Right atrium auricular region (tissue), 2 donors: ENCODE results near the gene EFCAB6. TPM values are rescaled to one million over a fixed set of nuclear protein-coding genes. Genes with fewer than 3 reads are reported as not detected.

Source experiments
- DNase-seq: peaks from one replicate; pipeline ENCODE4 v3.0.0-alpha.2; 2019; ENCODE audit warnings: low spot score
- H3K27ac ChIP-seq, 2 donors: fragments of 200-600 bp; sonication (generic); 1 replicate in 1 of 2; 2 replicates in 1 of 2; pipeline ENCODE4 v1.5.1; 2016 to 2019
- H3K27me3 ChIP-seq, 2 donors: fragments of 200-600 bp; sonication (generic); one replicate each; pipeline versions ENCODE4 v1.5.1 to v1.6.0; 2017 to 2019
- H3K36me3 ChIP-seq: fragments of 200-600 bp; sonication (generic); one replicate; pipeline ENCODE4 v1.5.1; 2016
- H3K4me1 ChIP-seq, 2 donors: fragments of 200-600 bp; sonication (generic); one replicate each; pipeline versions ENCODE4 v1.5.1 to v1.6.0; 2017 to 2019
- H3K4me3 ChIP-seq, 2 donors: fragments of 200-600 bp; sonication (generic); 1 replicate in 1 of 2; 2 replicates in 1 of 2; pipeline ENCODE4 v1.5.1; 2017 to 2019; ENCODE audit warnings: mild to moderate bottlenecking in 1 of 2, moderate library complexity in 1 of 2
- H3K9me3 ChIP-seq, 2 donors: fragments of 200-600 bp; sonication (generic); one replicate each; pipeline ENCODE4 v1.5.1; 2019
- CTCF ChIP-seq, 2 donors: fragments of 200-600 bp; sonication (generic); IDR thresholded peaks; one replicate each; pipeline ENCODE4 v1.5.1; 2019; ENCODE audit warnings: antibody characterized with exemption in 2 of 2
- total RNA-seq, 2 donors: library from RNA; depleted of rRNA; stranded (reverse); fragments of >200 nt; gene quantifications; one replicate each; pipeline ENCODE4 v1.1.0, GENCODE V29; 2016

The EFCAB6 gene
- total RNA-seq, 2 donors from 2014 or later = 1.5 TPM

- Histone ChIP-seq H3K27ac (no peak overlapping the region), H3K4me1 (no peaks in the 10 kb centered on the region), H3K9me3 (no peaks in the 10 kb centered on the region), H3K36me3 (no peaks in the 10 kb centered on the region), H3K27me3 (no peaks in the 10 kb centered on the region), H3K4me3 (no peak overlapping the region)
- TF ChIP-seq CTCF (IDR thresholded peaks at IDR 0.05) = no peak
- DNase-seq = no peak
These were observed 327.9 kb downstream of the EFCAB6 start for GRCh38 chr22:43484227-43484626.

DNA sequence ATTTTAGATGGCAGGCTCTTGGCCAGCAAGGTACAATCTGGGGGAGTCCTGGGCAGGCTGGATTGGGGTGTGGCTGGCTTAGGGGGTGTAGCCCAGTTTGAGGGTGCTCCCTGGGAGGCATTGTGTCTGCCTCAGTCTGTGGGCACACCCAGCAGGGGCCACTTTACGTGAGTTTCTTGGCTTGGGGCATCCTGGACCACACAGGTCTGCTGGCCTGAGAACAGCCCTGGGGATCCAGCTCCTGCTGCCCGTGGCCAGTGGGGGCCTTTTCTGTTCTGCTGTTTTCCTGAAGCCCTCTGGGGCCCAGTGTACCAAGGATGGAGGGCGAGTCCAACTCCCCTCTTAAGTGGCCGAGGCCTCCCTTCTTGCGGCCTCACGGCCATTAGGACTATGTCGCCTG is 328.4 kb downstream of the EFCAB6 start:
- Histone ChIP-seq H3K27me3 (no peaks in the 10 kb centered on the region), H3K27ac (no peak overlapping the region), H3K36me3 (no peaks in the 10 kb centered on the region), H3K4me1 (no peaks in the 10 kb centered on the region), H3K9me3 (no peaks in the 10 kb centered on the region), H3K4me3 (no peak overlapping the region)
- no peak for TF ChIP-seq CTCF (IDR thresholded peaks at IDR 0.05)
- no peak for DNase-seq

GRCh38 chr22:43483266-43483665 is 328.8 kb downstream of the EFCAB6 start:
- H3K4me1 ChIP-seq = no peaks in the 10 kb centered on the region
- H3K27ac ChIP-seq = no peak overlapping the region
- H3K9me3 ChIP-seq = no peaks in the 10 kb centered on the region
- H3K36me3 ChIP-seq = no peaks in the 10 kb centered on the region
- no peak for DNase-seq
- no peaks in the 10 kb centered on the region for H3K27me3 ChIP-seq
- no peak for TF ChIP-seq CTCF (IDR thresholded peaks at IDR 0.05)
- no peak overlapping the region for H3K4me3 ChIP-seq

DNA sequence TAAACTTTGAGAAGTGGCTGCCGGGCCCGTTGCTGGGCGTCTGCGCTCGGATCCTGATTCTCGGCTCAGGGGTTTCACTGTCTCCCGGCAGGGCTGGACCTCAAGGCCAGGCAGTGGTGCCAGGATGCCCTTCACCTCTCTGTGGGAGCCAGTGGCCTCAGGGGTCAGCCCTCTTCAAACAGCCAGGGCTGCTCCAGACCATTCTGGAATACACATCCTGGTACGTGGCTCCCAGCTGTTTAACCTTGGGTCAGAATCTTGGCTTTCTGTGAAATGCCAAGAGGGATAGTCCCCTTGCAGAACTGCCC is 329.8 kb downstream of the EFCAB6 start:
- no peak overlapping the region for H3K27ac ChIP-seq
- H3K27me3 ChIP-seq = no peaks in the 10 kb centered on the region
- H3K4me1 ChIP-seq = no peaks in the 10 kb centered on the region
- H3K4me3 ChIP-seq = no peak overlapping the region
- no peaks in the 10 kb centered on the region for H3K9me3 ChIP-seq
- no peak for DNase-seq
- no peak for TF ChIP-seq CTCF (IDR thresholded peaks at IDR 0.05)
- H3K36me3 ChIP-seq = no peaks in the 10 kb centered on the region

- no peak for TF ChIP-seq CTCF (IDR thresholded peaks at IDR 0.05)
- no peak overlapping the region for H3K4me3 ChIP-seq
- DNase-seq = no peak
- H3K9me3 ChIP-seq = no peaks in the 10 kb centered on the region
- no peaks in the 10 kb centered on the region for H3K36me3 ChIP-seq
- H3K27ac ChIP-seq = no peak overlapping the region
- H3K4me1 ChIP-seq = no peaks in the 10 kb centered on the region
- H3K27me3 ChIP-seq = no peaks in the 10 kb centered on the region
These were observed 330.4 kb downstream of the EFCAB6 start for GRCh38 chr22:43481568-43482317.

DNA sequence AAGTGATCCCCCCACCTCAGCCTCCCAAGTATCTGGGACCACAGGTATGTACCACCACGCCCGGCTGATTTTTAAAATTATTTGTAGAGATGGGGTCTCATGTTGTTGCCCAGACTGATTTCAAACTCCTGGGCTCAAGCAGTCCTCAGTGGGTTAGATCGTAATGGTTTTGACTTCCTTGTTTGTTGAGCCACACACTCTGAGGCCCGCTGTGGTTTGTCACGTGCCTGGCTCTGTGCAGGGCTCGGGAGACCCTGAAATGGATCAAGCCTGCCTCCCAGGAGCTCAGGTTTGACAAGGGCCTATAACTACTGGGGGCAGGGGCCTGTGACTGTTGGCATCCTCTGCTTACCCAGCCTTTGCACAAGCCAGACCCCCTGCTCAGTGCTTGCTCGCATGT is 332.1 kb downstream of the EFCAB6 start:
- Histone ChIP-seq H3K27ac (no peak overlapping the region), H3K4me1 (no peaks in the 10 kb centered on the region), H3K36me3 (no peaks in the 10 kb centered on the region), H3K27me3 (no peaks in the 10 kb centered on the region), H3K9me3 (no peaks in the 10 kb centered on the region), H3K4me3 (no peak overlapping the region)
- no peak for TF ChIP-seq CTCF (IDR thresholded peaks at IDR 0.05)
- DNase-seq = no peak
